ENCODE data around the gene HEXA. TPM values are rescaled to one million over a fixed set of nuclear protein-coding genes. Genes with fewer than 3 reads are reported as not detected.

The HEXA gene
- total and polyA plus RNA-seq, 2 donors (not counting 1 experiment from before 2014, with no cell fraction given): 80.3 to 183 TPM

- H3K4me3 ChIP-seq (replicated peaks in 1 of 4; ENCODE audit: control extremely low read depth in 1 of 4, insufficient read depth in 1 of 4, low read depth in 3 of 4, low read length in 4 of 4): no peak overlapping the region
- H3K4me2 ChIP-seq (ENCODE audit: extremely low read depth, insufficient read depth, low read length): no peak overlapping the region
- no peak for DNase-seq (ENCODE audit: low read depth in 2 of 2)
- TF ChIP-seq CTCF (conservative IDR thresholded peaks at IDR 0.05 in 1 of 2, IDR thresholded peaks at IDR 0.05 in 1 of 2; ENCODE audit: low read depth in 1 of 2, low read length in 2 of 2) (no peak), EZH2 (IDR thresholded peaks at IDR 0.05; ENCODE audit: low read length, missing control alignments) (no peak)
- no peak overlapping the region for H2AFZ ChIP-seq (ENCODE audit: low read length)
- H3K79me2 ChIP-seq (ENCODE audit: control insufficient read depth, insufficient read depth, low read length): no peaks in the 10 kb centered on the region
- no peaks in the 10 kb centered on the region for H3K27me3 ChIP-seq (ENCODE audit: control insufficient read depth, insufficient read depth, low read length)
- H3K36me3 ChIP-seq (ENCODE audit: control insufficient read depth, insufficient read depth, low read length): no peaks in the 10 kb centered on the region
- no peak overlapping the region for H3K9ac ChIP-seq (ENCODE audit: insufficient read depth, low read length)
- H3K27ac ChIP-seq (ENCODE audit: insufficient read depth, low read length): no peak overlapping the region
- no peaks in the 10 kb centered on the region for H4K20me1 ChIP-seq (ENCODE audit: control insufficient read depth, extremely low read depth, insufficient read depth, low read length)
- no peaks in the 10 kb centered on the region for H3K9me3 ChIP-seq (ENCODE audit: control insufficient read depth, insufficient read depth, low read depth, low read length)
- peaks cover 6% of the 10 kb centered on the region for H3K4me1 ChIP-seq (ENCODE audit: control insufficient read depth, extremely low read depth, insufficient read depth, low read length)
Measured at GRCh38 chr15:72334842-72335241, 41.0 kb downstream of the HEXA start.

- no peaks in the 10 kb centered on the region for H3K36me3 ChIP-seq (ENCODE audit: control insufficient read depth, insufficient read depth, low read length)
- no peak for TF ChIP-seq CTCF (conservative IDR thresholded peaks at IDR 0.05 in 1 of 2, IDR thresholded peaks at IDR 0.05 in 1 of 2; ENCODE audit: low read depth in 1 of 2, low read length in 2 of 2)
- no peak for TF ChIP-seq EZH2 (IDR thresholded peaks at IDR 0.05; ENCODE audit: low read length, missing control alignments)
- H4K20me1 ChIP-seq (ENCODE audit: control insufficient read depth, extremely low read depth, insufficient read depth, low read length): no peaks in the 10 kb centered on the region
- H3K9ac ChIP-seq (ENCODE audit: insufficient read depth, low read length): no peak overlapping the region
- H3K27me3 ChIP-seq (ENCODE audit: control insufficient read depth, insufficient read depth, low read length): no peaks in the 10 kb centered on the region
- no peak overlapping the region for H3K27ac ChIP-seq (ENCODE audit: insufficient read depth, low read length)
- H3K79me2 ChIP-seq (ENCODE audit: control insufficient read depth, insufficient read depth, low read length): no peaks in the 10 kb centered on the region
- H2AFZ ChIP-seq (ENCODE audit: low read length): no peak overlapping the region
- no peaks in the 10 kb centered on the region for H3K9me3 ChIP-seq (ENCODE audit: control insufficient read depth, insufficient read depth, low read depth, low read length)
- no peaks in the 10 kb centered on the region for H3K4me1 ChIP-seq (ENCODE audit: control insufficient read depth, extremely low read depth, insufficient read depth, low read length)
- H3K4me3 ChIP-seq (replicated peaks in 1 of 4; ENCODE audit: control extremely low read depth in 1 of 4, insufficient read depth in 1 of 4, low read depth in 3 of 4, low read length in 4 of 4): no peak overlapping the region
- H3K4me2 ChIP-seq (ENCODE audit: extremely low read depth, insufficient read depth, low read length): no peak overlapping the region
- no peak for DNase-seq (ENCODE audit: low read depth in 2 of 2)
Measured at GRCh38 chr15:72331021-72331420, 44.8 kb downstream of the HEXA start.

- Histone ChIP-seq H3K9ac (ENCODE audit: insufficient read depth, low read length) (no peak overlapping the region), H3K79me2 (ENCODE audit: control insufficient read depth, insufficient read depth, low read length) (no peaks in the 10 kb centered on the region), H3K4me1 (ENCODE audit: control insufficient read depth, extremely low read depth, insufficient read depth, low read length) (peaks cover 2% of the 10 kb centered on the region), H3K36me3 (ENCODE audit: control insufficient read depth, insufficient read depth, low read length) (no peaks in the 10 kb centered on the region), H3K4me2 (ENCODE audit: extremely low read depth, insufficient read depth, low read length) (no peak overlapping the region), H3K27me3 (ENCODE audit: control insufficient read depth, insufficient read depth, low read length) (peaks cover 4% of the 10 kb centered on the region), H3K9me3 (ENCODE audit: control insufficient read depth, insufficient read depth, low read depth, low read length) (no peaks in the 10 kb centered on the region), H3K27ac (ENCODE audit: insufficient read depth, low read length) (no peak overlapping the region), H3K4me3 (replicated peaks in 1 of 4; ENCODE audit: control extremely low read depth in 1 of 4, insufficient read depth in 1 of 4, low read depth in 3 of 4, low read length in 4 of 4) (no peak overlapping the region), H4K20me1 (ENCODE audit: control insufficient read depth, extremely low read depth, insufficient read depth, low read length) (no peaks in the 10 kb centered on the region), H2AFZ (ENCODE audit: low read length) (no peak overlapping the region)
- TF ChIP-seq EZH2 (IDR thresholded peaks at IDR 0.05; ENCODE audit: low read length, missing control alignments): no peak
- no peak for TF ChIP-seq CTCF (conservative IDR thresholded peaks at IDR 0.05 in 1 of 2, IDR thresholded peaks at IDR 0.05 in 1 of 2; ENCODE audit: low read depth in 1 of 2, low read length in 2 of 2)
- no peak for DNase-seq (ENCODE audit: low read depth in 2 of 2)
Measured at GRCh38 chr15:72323752-72324151, 52.1 kb downstream of the HEXA start.
